Measurements from ENCODE around the gene AFM.

Gene AFM

GRCh38 chr4:73481358-73481757, at the start of gene AFM:
TSS of gene AFM (plus strand) at chr4:73481745. CDS start at chr4:73481776, 31 bp downstream.
- Mint-ChIP-seq H3K36me3 (no peaks in the 10 kb centered on the region), H3K4me1 (ENCODE audit: low read depth) (no peaks in the 10 kb centered on the region), H3K27ac (no peak within 1 kb of the TSS), H3K9me3 (ENCODE audit: low read depth) (no peaks in the 10 kb centered on the region), H3K27me3 (peaks cover 5% of the 10 kb centered on the region), H3K4me3 (no peak within 1 kb of the TSS)

GRCh38 chr4:73431813-73432168, 49.8 kb upstream of the AFM start:
- Mint-ChIP-seq H3K27ac (no peak overlapping the region), H3K27me3 (peaks cover 7% of the 10 kb centered on the region), H3K4me3 (no peak overlapping the region), H3K4me1 (ENCODE audit: low read depth) (no peaks in the 10 kb centered on the region), H3K36me3 (no peaks in the 10 kb centered on the region), H3K9me3 (ENCODE audit: low read depth) (no peaks in the 10 kb centered on the region)

- Mint-ChIP-seq H3K36me3 (no peaks in the 10 kb centered on the region), H3K27me3 (peaks cover 8% of the 10 kb centered on the region), H3K9me3 (ENCODE audit: low read depth) (no peaks in the 10 kb centered on the region), H3K27ac (no peak overlapping the region), H3K4me3 (no peak overlapping the region), H3K4me1 (ENCODE audit: low read depth) (no peaks in the 10 kb centered on the region)
Observed at GRCh38 chr4:73432169-73433000, 49.2 kb upstream of the AFM start.

- Mint-ChIP-seq H3K36me3 (no peaks in the 10 kb centered on the region), H3K27me3 (peaks cover 6% of the 10 kb centered on the region), H3K27ac (no peak overlapping the region), H3K4me3 (no peak overlapping the region), H3K4me1 (ENCODE audit: low read depth) (no peaks in the 10 kb centered on the region), H3K9me3 (ENCODE audit: low read depth) (no peaks in the 10 kb centered on the region)
Observed at GRCh38 chr4:73433140-73433539, 48.4 kb upstream of the AFM start.

GRCh38 chr4:73434311-73434710, 47.2 kb upstream of the AFM start:
- Mint-ChIP-seq H3K27ac (no peak overlapping the region), H3K4me1 (ENCODE audit: low read depth) (no peaks in the 10 kb centered on the region), H3K36me3 (no peaks in the 10 kb centered on the region), H3K9me3 (ENCODE audit: low read depth) (no peaks in the 10 kb centered on the region), H3K4me3 (no peak overlapping the region), H3K27me3 (peaks cover 6% of the 10 kb centered on the region)

GRCh38 chr4:73435984-73436383, 45.6 kb upstream of the AFM start, which contains the start of gene AFP:
TSS of gene AFP (plus strand) at chr4:73436221. CDS start at chr4:73436263, 42 bp downstream.
- H3K4me3 Mint-ChIP-seq = no peak within 1 kb of the TSS
- no peaks in the 10 kb centered on the region for H3K9me3 Mint-ChIP-seq (ENCODE audit: low read depth)
- no peak within 1 kb of the TSS for H3K27ac Mint-ChIP-seq
- H3K36me3 Mint-ChIP-seq = no peaks in the 10 kb centered on the region
- no peaks in the 10 kb centered on the region for H3K4me1 Mint-ChIP-seq (ENCODE audit: low read depth)
- peaks cover 9% of the 10 kb centered on the region for H3K27me3 Mint-ChIP-seq

- no peaks in the 10 kb centered on the region for H3K36me3 Mint-ChIP-seq
- H3K27ac Mint-ChIP-seq = no peak overlapping the region
- H3K27me3 Mint-ChIP-seq = peaks cover 9% of the 10 kb centered on the region
- no peaks in the 10 kb centered on the region for H3K4me1 Mint-ChIP-seq (ENCODE audit: low read depth)
- no peaks in the 10 kb centered on the region for H3K9me3 Mint-ChIP-seq (ENCODE audit: low read depth)
- H3K4me3 Mint-ChIP-seq = no peak overlapping the region
Observed at GRCh38 chr4:73436674-73437557, 44.6 kb upstream of the AFM start.

GRCh38 chr4:73437558-73437956, 44.0 kb upstream of the AFM start:
- H3K36me3 Mint-ChIP-seq = no peaks in the 10 kb centered on the region
- peaks cover 9% of the 10 kb centered on the region for H3K27me3 Mint-ChIP-seq
- H3K4me1 Mint-ChIP-seq (ENCODE audit: low read depth) = no peaks in the 10 kb centered on the region
- no peak overlapping the region for H3K4me3 Mint-ChIP-seq
- no peak overlapping the region for H3K27ac Mint-ChIP-seq
- no peaks in the 10 kb centered on the region for H3K9me3 Mint-ChIP-seq (ENCODE audit: low read depth)

- Mint-ChIP-seq H3K9me3 (ENCODE audit: low read depth) (no peaks in the 10 kb centered on the region), H3K4me3 (no peak overlapping the region), H3K36me3 (no peaks in the 10 kb centered on the region), H3K27me3 (peaks cover 9% of the 10 kb centered on the region), H3K4me1 (ENCODE audit: low read depth) (no peaks in the 10 kb centered on the region), H3K27ac (no peak overlapping the region)
Observed at GRCh38 chr4:73438048-73438447, 43.5 kb upstream of the AFM start.

GRCh38 chr4:73438582-73439215, 42.8 kb upstream of the AFM start:
- no peaks in the 10 kb centered on the region for H3K4me1 Mint-ChIP-seq (ENCODE audit: low read depth)
- no peak overlapping the region for H3K27ac Mint-ChIP-seq
- no peak overlapping the region for H3K4me3 Mint-ChIP-seq
- no peaks in the 10 kb centered on the region for H3K36me3 Mint-ChIP-seq
- peaks cover 9% of the 10 kb centered on the region for H3K27me3 Mint-ChIP-seq
- no peaks in the 10 kb centered on the region for H3K9me3 Mint-ChIP-seq (ENCODE audit: low read depth)

- Mint-ChIP-seq H3K36me3 (no peaks in the 10 kb centered on the region), H3K9me3 (ENCODE audit: low read depth) (no peaks in the 10 kb centered on the region), H3K27me3 (peaks cover 9% of the 10 kb centered on the region), H3K27ac (no peak overlapping the region), H3K4me1 (ENCODE audit: low read depth) (no peaks in the 10 kb centered on the region), H3K4me3 (no peak overlapping the region)
Observed at GRCh38 chr4:73439445-73439844, 42.1 kb upstream of the AFM start.

GRCh38 chr4:73439991-73440390, 41.6 kb upstream of the AFM start:
- Mint-ChIP-seq H3K27me3 (peaks cover 9% of the 10 kb centered on the region), H3K36me3 (no peaks in the 10 kb centered on the region), H3K27ac (no peak overlapping the region), H3K4me1 (ENCODE audit: low read depth) (no peaks in the 10 kb centered on the region), H3K4me3 (no peak overlapping the region), H3K9me3 (ENCODE audit: low read depth) (no peaks in the 10 kb centered on the region)

GRCh38 chr4:73440653-73441052, 40.9 kb upstream of the AFM start:
- no peaks in the 10 kb centered on the region for H3K9me3 Mint-ChIP-seq (ENCODE audit: low read depth)
- peaks cover 9% of the 10 kb centered on the region for H3K27me3 Mint-ChIP-seq
- H3K27ac Mint-ChIP-seq = no peak overlapping the region
- H3K4me1 Mint-ChIP-seq (ENCODE audit: low read depth) = no peaks in the 10 kb centered on the region
- no peaks in the 10 kb centered on the region for H3K36me3 Mint-ChIP-seq
- no peak overlapping the region for H3K4me3 Mint-ChIP-seq

GRCh38 chr4:73442275-73442674, 39.3 kb upstream of the AFM start:
- Mint-ChIP-seq H3K36me3 (no peaks in the 10 kb centered on the region), H3K27ac (no peak overlapping the region), H3K4me1 (ENCODE audit: low read depth) (no peaks in the 10 kb centered on the region), H3K27me3 (peaks cover 5% of the 10 kb centered on the region), H3K9me3 (ENCODE audit: low read depth) (no peaks in the 10 kb centered on the region), H3K4me3 (no peak overlapping the region)

- Mint-ChIP-seq H3K36me3 (no peaks in the 10 kb centered on the region), H3K27me3 (peaks cover 6% of the 10 kb centered on the region), H3K9me3 (ENCODE audit: low read depth) (no peaks in the 10 kb centered on the region), H3K27ac (no peak overlapping the region), H3K4me1 (ENCODE audit: low read depth) (no peaks in the 10 kb centered on the region), H3K4me3 (no peak overlapping the region)
Observed at GRCh38 chr4:73443224-73443623, 38.3 kb upstream of the AFM start.

Measured in activated naive CD8-positive, alpha-beta T cell (primary cell).